SK-N-MC (cell line): ENCODE results near the gene JAKMIP1.

Experiments used
- DNase-seq: peaks from one replicate; pipeline ENCODE4 v3.0.0-alpha.2; 2011; ENCODE audit warnings: low read depth, low spot score
- H3K27ac ChIP-seq: fragments of 200-600 bp; sonication (generic); 2 replicates; pipeline ENCODE4 v1.5.1; 2016; ENCODE audit warnings: mixed run types
- H3K36me3 ChIP-seq: fragments of 200-600 bp; sonication (generic); 2 replicates; pipeline ENCODE4 v1.6.1; 2017; ENCODE audit warnings: antibody characterized with exemption, low read length, mixed read lengths; ENCODE audit not compliant: insufficient read depth
- H3K4me3 ChIP-seq: fragments of 200-600 bp; sonication (generic); 2 replicates; pipeline ENCODE4 v1.5.1; 2016
- H3K9ac ChIP-seq: fragments of 200-600 bp; sonication (generic); 2 replicates; pipeline ENCODE4 v1.8.0; 2017; ENCODE audit warnings: mixed run types, mixed read lengths; ENCODE audit not compliant: insufficient read length
- H3K9me3 ChIP-seq: fragments of 200-600 bp; sonication (generic); 2 replicates; pipeline ENCODE4 v1.6.1; 2017; ENCODE audit warnings: low read depth, mild to moderate bottlenecking, antibody characterized with exemption, low read length, moderate library complexity, mixed read lengths
- EZH2 ChIP-seq: fragments of 200-600 bp; sonication (generic); IDR thresholded peaks from one replicate; pipeline ENCODE4 v1.6.1; 2017; ENCODE audit warnings: antibody characterized with exemption
- FOXP2 ChIP-seq: optimal IDR thresholded peaks from 2 replicates; pipeline ENCODE3; 2011; ENCODE audit warnings: mild to moderate bottlenecking, moderate library complexity; ENCODE audit not compliant: insufficient read depth; ENCODE audit errors: extremely low read length, control extremely low read depth
- POLR2AphosphoS5 ChIP-seq: IDR thresholded peaks from 2 replicates; pipeline ENCODE4 v1.6.1; 2012; ENCODE audit warnings: mild to moderate bottlenecking, low read depth, low read length, borderline replicate concordance

The JAKMIP1 gene

DNA sequence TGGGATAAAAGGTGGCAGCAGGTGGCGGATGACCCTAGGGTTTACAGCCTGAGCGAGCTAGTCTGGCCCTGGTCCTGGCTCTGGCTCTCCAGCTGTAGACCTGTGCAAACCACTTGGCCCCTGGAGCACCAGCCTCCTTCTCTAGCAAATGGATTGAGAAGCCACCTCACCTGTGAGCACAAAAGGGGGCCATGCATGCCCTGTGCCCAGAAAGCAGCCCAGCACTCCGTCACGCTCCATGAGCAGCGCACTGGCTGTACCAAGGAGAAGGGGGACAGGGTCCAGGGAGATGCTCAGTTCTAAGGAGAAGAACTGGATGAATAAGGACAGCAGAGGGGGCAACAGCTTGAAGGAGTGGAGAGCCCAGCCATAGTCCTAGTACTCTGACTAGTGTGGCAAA is 135.2 kb downstream of the JAKMIP1 start:
- Histone ChIP-seq H3K36me3 (no peaks in the 10 kb centered on the region), H3K4me3 (no peak overlapping the region), H3K9ac (no peak overlapping the region), H3K9me3 (no peaks in the 10 kb centered on the region), H3K27ac (no peak overlapping the region)
- DNase-seq: no peak
- no peak for TF ChIP-seq POLR2AphosphoS5
- TF ChIP-seq EZH2: no peak
- TF ChIP-seq FOXP2: no peak

DNA sequence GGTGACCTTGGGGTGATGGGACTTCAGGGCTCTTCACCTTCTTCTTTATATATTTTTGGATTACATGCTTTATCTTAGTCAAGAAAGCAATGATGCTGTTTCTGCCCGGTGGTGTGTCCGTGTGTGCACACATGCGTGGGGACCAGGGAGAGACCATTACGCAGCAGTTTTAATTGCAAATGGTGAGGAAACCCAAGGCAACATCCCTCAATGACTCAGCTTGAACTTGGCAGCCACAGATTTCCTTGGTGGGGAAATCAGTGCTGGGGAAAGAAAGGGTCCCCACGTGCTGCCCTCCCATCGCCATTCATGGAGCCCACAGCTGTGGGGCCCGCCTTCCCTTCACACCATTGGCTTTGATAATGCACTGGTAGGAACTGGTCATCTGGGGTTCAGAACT is 136.0 kb downstream of the JAKMIP1 start:
- no peak overlapping the region for H3K4me3 ChIP-seq
- H3K27ac ChIP-seq: no peak overlapping the region
- TF ChIP-seq FOXP2: no peak
- TF ChIP-seq POLR2AphosphoS5: no peak
- no peak for TF ChIP-seq EZH2
- H3K9ac ChIP-seq: no peak overlapping the region
- no peaks in the 10 kb centered on the region for H3K9me3 ChIP-seq
- H3K36me3 ChIP-seq: no peaks in the 10 kb centered on the region
- DNase-seq: no peak

DNA sequence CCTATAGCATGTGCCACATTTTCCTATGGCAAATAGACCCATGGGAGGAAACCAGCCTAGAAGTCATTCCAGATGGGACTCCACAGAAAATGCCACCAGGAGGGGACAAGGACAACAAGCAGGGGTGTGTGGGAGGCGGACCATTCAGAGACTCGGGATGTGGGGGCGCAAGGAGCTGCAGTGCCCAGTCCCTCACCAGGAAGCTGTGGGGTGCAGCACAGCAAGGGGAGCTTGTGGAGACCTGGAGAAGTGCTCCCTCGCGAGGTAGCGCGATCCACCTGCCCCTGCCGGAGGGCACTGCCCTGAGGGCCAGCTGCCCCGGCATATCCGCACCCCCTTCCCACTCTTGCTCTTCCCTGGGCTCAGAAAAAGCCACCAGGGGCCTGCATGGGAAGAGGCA is 136.7 kb downstream of the JAKMIP1 start:
- DNase-seq: no peak
- Histone ChIP-seq H3K9ac (no peak overlapping the region), H3K27ac (no peak overlapping the region), H3K4me3 (no peak overlapping the region), H3K9me3 (no peaks in the 10 kb centered on the region), H3K36me3 (no peaks in the 10 kb centered on the region)
- no peak for TF ChIP-seq POLR2AphosphoS5
- TF ChIP-seq EZH2: no peak
- no peak for TF ChIP-seq FOXP2

DNA sequence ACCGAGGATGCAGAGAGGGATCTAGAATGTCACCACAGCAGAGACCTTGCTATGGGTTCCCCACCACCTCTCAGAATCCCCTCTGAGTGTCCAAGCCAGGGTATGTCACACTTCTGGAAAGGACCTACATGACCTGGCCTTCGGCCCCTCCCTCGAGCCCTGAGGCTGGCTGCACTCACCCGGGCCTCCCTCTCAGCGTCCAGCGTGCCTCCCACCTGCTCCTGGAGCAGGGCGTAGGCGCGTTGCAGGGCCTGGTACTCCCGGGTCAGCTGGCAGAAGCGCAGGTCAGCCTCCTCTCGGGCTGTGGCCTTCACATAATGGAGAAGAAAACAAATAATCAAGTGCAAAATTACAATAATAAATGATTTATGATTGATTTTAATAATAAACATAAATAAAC is 138.2 kb downstream of the JAKMIP1 start:
- no peak overlapping the region for H3K27ac ChIP-seq
- DNase-seq: no peak
- H3K36me3 ChIP-seq: no peaks in the 10 kb centered on the region
- H3K9me3 ChIP-seq: no peaks in the 10 kb centered on the region
- no peak overlapping the region for H3K9ac ChIP-seq
- TF ChIP-seq FOXP2 (no peak), POLR2AphosphoS5 (no peak), EZH2 (no peak)
- no peak overlapping the region for H3K4me3 ChIP-seq

DNA sequence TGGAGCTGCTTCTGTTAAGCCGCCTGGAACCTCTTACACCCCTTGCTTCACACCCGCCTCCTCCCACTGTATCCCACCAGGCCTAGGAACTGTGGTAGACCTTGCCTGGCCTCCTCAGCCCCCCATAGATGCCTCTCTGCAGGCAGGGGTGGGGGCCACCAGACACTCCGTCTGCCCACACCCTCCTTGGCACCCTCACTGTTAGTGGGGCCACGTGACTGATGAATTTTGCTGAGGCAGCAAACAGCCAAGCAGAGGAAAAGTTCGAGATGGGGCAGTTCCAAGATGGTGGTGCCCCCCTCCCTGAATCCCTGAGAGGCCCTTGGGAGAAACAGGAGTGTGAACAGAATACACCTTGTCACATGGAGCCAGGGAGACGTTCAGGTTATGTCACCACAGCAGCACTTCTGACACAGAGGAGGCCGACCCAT is 141.0 kb downstream of the JAKMIP1 start:
- Histone ChIP-seq H3K27ac (no peak overlapping the region), H3K4me3 (no peak overlapping the region), H3K9ac (no peak overlapping the region), H3K9me3 (no peaks in the 10 kb centered on the region), H3K36me3 (no peaks in the 10 kb centered on the region)
- TF ChIP-seq EZH2: no peak
- no peak for TF ChIP-seq POLR2AphosphoS5
- no peak for TF ChIP-seq FOXP2
- no peak for DNase-seq

DNA sequence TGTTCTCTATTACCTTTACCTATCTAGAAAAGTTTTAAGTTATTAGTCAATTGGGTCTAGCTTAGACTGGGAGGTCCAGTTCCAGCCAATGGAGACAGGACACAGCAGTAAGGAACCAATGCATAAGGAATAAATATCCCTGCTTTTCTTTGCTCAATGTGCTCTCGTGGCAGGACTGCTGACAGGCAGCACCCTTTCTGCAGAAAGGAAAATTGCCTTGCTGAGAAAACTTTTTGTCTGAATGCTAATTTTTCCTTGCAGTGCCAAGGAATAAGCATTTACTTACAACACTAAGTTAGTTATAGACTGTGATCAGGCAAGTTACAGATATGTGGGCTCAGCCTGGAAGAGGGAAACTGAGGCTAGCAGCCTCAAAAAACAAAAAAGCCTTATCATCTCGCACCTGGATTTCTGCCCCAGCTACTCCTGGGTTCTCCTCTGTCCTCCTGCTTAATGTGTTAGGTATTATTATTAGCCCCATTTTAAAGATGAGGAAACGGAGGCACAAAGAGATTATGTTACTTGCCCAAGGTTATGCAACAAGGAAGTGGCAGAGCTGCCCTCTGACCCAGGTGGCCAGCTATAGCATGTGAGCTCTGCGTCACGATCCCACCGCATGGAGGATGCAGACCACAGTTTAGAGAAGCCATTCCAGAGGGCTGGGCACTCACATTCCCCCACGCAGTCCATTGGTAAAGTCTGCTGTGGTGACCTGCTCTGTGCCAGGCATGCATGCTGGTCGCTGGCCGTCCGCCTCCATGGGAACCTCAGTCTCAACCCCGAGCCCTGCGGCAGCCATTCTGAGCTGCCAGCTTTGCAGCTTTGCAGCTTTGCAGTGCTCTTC is 141.6 kb downstream of the JAKMIP1 start:
- H3K27ac ChIP-seq: no peak overlapping the region
- TF ChIP-seq EZH2 (no peak), POLR2AphosphoS5 (no peak), FOXP2 (no peak)
- no peak for DNase-seq
- H3K9me3 ChIP-seq: no peaks in the 10 kb centered on the region
- no peak overlapping the region for H3K9ac ChIP-seq
- H3K4me3 ChIP-seq: no peak overlapping the region
- H3K36me3 ChIP-seq: no peaks in the 10 kb centered on the region

DNA sequence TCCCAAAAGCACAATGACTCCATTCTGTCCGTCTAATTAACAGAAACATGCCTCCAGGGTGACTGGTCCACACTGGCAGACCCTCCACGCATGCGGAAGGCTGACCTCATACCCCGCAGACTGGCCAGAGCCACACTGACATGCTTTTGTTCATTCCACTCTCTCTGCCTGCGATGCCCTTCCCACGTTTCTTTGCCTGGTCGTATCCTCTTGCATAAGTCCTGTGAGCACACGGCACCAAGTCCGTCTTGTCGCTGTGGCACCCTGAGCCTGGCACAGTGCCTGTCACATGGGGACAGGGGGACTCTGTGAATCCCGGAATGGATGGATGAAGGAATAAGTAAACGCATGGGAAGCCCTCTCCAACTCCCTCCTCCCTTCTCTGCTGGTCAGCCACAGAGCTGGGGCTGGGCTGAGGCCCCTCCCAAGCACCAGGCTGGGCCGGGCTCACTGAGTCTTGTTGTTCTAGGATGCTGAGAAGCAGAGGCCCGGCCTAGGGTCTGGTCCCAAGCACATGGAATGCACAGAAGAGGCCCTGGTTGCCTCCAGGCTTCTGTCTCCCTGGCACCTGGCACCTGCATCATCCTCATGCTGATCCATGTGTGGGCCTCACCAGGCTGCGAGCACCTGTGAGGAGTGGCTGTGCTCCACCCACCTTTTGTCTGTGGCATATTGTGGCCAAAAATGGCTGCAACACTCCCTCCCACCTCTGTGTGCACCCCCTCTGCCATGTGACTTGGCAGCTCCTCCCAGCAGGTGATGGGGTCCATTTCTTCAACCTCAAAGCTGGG is 143.2 kb downstream of the JAKMIP1 start:
- H3K4me3 ChIP-seq: no peak overlapping the region
- no peak for DNase-seq
- H3K27ac ChIP-seq: no peak overlapping the region
- H3K9me3 ChIP-seq: no peaks in the 10 kb centered on the region
- no peaks in the 10 kb centered on the region for H3K36me3 ChIP-seq
- TF ChIP-seq EZH2: no peak
- no peak overlapping the region for H3K9ac ChIP-seq

DNA sequence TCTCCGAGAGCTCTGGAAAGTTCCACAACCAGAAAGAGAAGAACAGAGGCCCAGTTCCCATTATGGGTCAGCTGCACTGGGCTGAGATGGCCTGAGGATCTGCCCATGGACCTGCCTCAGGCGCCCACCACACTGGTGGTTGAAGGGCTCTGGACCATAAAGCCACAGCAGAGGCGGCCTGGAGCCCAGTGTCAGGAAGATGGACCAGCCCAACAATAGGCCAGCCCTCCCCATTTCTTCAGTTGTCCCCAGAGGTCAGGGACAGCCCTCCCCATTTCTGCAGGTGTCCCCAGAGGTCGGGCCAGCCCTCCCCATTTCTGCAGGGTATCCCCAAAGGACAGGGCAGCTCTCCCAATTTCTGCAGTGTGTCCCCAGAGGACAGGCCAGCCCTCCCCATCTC is 144.9 kb downstream of the JAKMIP1 start:
- H3K9ac ChIP-seq: no peak overlapping the region

More for the DNA sequence above, 144.9 kb downstream of the JAKMIP1 start:
- no peak for TF ChIP-seq EZH2
- TF ChIP-seq FOXP2: no peak
- TF ChIP-seq POLR2AphosphoS5: no peak
- no peaks in the 10 kb centered on the region for H3K9me3 ChIP-seq
- H3K27ac ChIP-seq: no peak overlapping the region
- no peak for DNase-seq
- no peaks in the 10 kb centered on the region for H3K36me3 ChIP-seq
- H3K4me3 ChIP-seq: no peak overlapping the region
